H1 (cell line): ENCODE results near the gene CYP39A1. TPM values are rescaled to one million over a fixed set of nuclear protein-coding genes. Genes with fewer than 3 reads are reported as not detected.

ENCODE experiments used
- CTCF ChIA-PET: fragments of 300-600 bp; sonication (Branson Sonifier 250); formaldehyde crosslinking; loops from one replicate; lab custom pipeline; 2021; ENCODE audit not compliant: partially characterized antibody; lab: Charles Lee
- POLR2A ChIA-PET: fragments of 300-600 bp; sonication (Branson Sonifier 250); formaldehyde crosslinking; loops from one replicate; lab custom pipeline; 2021; ENCODE audit warnings: inconsistent platforms; ENCODE audit not compliant: partially characterized antibody; lab: Charles Lee
- DNase-seq, 2 experiments: peaks; one replicate each; pipeline versions ENCODE4 v3.0.0 to v3.0.0-alpha.2; 2010 to 2022; ENCODE audit warnings: low spot score in 2 of 2, low read depth in 1 of 2, mixed read lengths in 1 of 2
- FAIRE-seq: peaks from 2 replicates; lab custom pipeline; 2011; peaks lifted over from hg19 to GRCh38; lab: Jason Lieb, UNC
- H2AFZ ChIP-seq: 2 replicates; pipeline ENCODE4 v1.8.1; 2012; ENCODE audit warnings: low read length, inconsistent platforms
- H2AK5ac ChIP-seq: 2 replicates; pipeline ENCODE4 v1.6.1; 2013; ENCODE audit warnings: low read depth, low read length
- H2BK120ac ChIP-seq: replicated peaks from 2 replicates; pipeline ENCODE3; 2013; ENCODE audit warnings: low read depth, low read length, inconsistent platforms
- H2BK12ac ChIP-seq: 2 replicates; pipeline ENCODE4 v1.6.1; 2013; ENCODE audit warnings: low read depth, low read length
- H2BK15ac ChIP-seq: 2 replicates; pipeline ENCODE4 v1.6.1; 2013; ENCODE audit warnings: low read length
- H2BK20ac ChIP-seq: 2 replicates; pipeline ENCODE4 v1.6.1; 2013; ENCODE audit warnings: low read length
- H2BK5ac ChIP-seq: 2 replicates; pipeline ENCODE4 v1.6.1; 2013; ENCODE audit warnings: low read depth, low read length
- H3K14ac ChIP-seq: 2 replicates; pipeline ENCODE4 v1.6.1; 2013; ENCODE audit warnings: inconsistent platforms; ENCODE audit not compliant: insufficient read length
- H3K18ac ChIP-seq: 2 replicates; pipeline ENCODE4 v1.6.1; 2013; ENCODE audit warnings: low read length; ENCODE audit errors: extremely low read depth
- H3K23ac ChIP-seq: 2 replicates; pipeline ENCODE4 v1.6.1; 2013; ENCODE audit warnings: inconsistent platforms; ENCODE audit not compliant: insufficient read length
- H3K23me2 ChIP-seq: 2 replicates; pipeline ENCODE4 v1.6.1; 2013; ENCODE audit warnings: low read depth, low read length
- H3K27ac ChIP-seq: 2 replicates; pipeline ENCODE4 v1.6.1; 2011; ENCODE audit warnings: low read depth, low read length, inconsistent platforms
- H3K27me3 ChIP-seq, 4 experiments: replicated peaks in 1 of 4; 1 replicate in 1 of 4; 2 replicates in 3 of 4; pipeline versions ENCODE4 v1.6.1 to v1.8.1; 2011 to 2013; ENCODE audit warnings: low read length in 3 of 4, mild to moderate bottlenecking in 3 of 4, inconsistent platforms in 2 of 4, mixed read lengths in 2 of 4, moderate library complexity in 1 of 4; ENCODE audit not compliant: control insufficient read depth in 3 of 4, insufficient read depth in 3 of 4; ENCODE audit errors: extremely low read depth in 1 of 4
- H3K36me3 ChIP-seq, 4 experiments: 2 replicates each; pipeline versions ENCODE4 v1.6.1 to v1.8.1; 2011 to 2013; ENCODE audit warnings: mild to moderate bottlenecking in 4 of 4, low read length in 3 of 4, moderate library complexity in 2 of 4, control low read depth in 1 of 4, inconsistent platforms in 1 of 4; ENCODE audit not compliant: insufficient read depth in 4 of 4, control insufficient read depth in 2 of 4
- H3K4ac ChIP-seq: replicated peaks from 2 replicates; pipeline ENCODE3; 2013; ENCODE audit warnings: low read length, low read depth, mixed read lengths, inconsistent platforms; ENCODE audit not compliant: insufficient read length
- H3K4me1 ChIP-seq, 4 experiments: replicated peaks in 1 of 4; 1 replicate in 1 of 4; 2 replicates in 3 of 4; pipeline versions ENCODE4 v1.6.1 to v1.8.1; 2011 to 2013; ENCODE audit warnings: low read length in 3 of 4, inconsistent platforms in 2 of 4, mixed read lengths in 1 of 4; ENCODE audit not compliant: insufficient read depth in 4 of 4, control insufficient read depth in 3 of 4
- H3K4me2 ChIP-seq, 2 experiments: 2 replicates each; pipeline versions ENCODE4 v1.6.1 to v1.8.1; 2011 to 2013; ENCODE audit warnings: low read depth in 2 of 2, low read length in 2 of 2, control low read depth in 1 of 2, inconsistent platforms in 1 of 2, mild to moderate bottlenecking in 1 of 2; ENCODE audit not compliant: insufficient read depth in 1 of 2
- H3K4me3 ChIP-seq, 4 experiments: fragments of 200-600, 300-600 bp in 1 of 4; sonication (generic), shearing (Covaris generic), sonication (Bioruptor Twin) in 1 of 4; 2 replicates each; pipeline versions ENCODE4 v1.5.1 to v1.8.1; 2011 to 2016; ENCODE audit warnings: low read length in 4 of 4, low read depth in 3 of 4, control low read depth in 2 of 4, inconsistent platforms in 2 of 4, mild to moderate bottlenecking in 2 of 4, mixed read lengths in 1 of 4, moderate library complexity in 1 of 4; ENCODE audit not compliant: insufficient read depth in 2 of 4; ENCODE audit errors: extremely low read depth in 1 of 4
- H3K56ac ChIP-seq: replicated peaks from 2 replicates; pipeline ENCODE3; 2013; ENCODE audit warnings: low read depth, mild to moderate bottlenecking, mixed read lengths, low read length, inconsistent platforms; ENCODE audit not compliant: insufficient read length
- H3K79me1 ChIP-seq: 2 replicates; pipeline ENCODE4 v1.6.1; 2013; ENCODE audit warnings: low read depth, low read length, control low read depth
- H3K79me2 ChIP-seq, 2 experiments: 2 replicates each; pipeline versions ENCODE4 v1.6.1 to v1.8.1; 2012 to 2013; ENCODE audit warnings: low read length in 2 of 2, mild to moderate bottlenecking in 2 of 2, inconsistent platforms in 1 of 2; ENCODE audit not compliant: insufficient read depth in 2 of 2, control insufficient read depth in 1 of 2
- H3K9ac ChIP-seq, 4 experiments: replicated peaks in 1 of 4; 1 replicate in 1 of 4; 2 replicates in 3 of 4; pipeline versions ENCODE4 v1.6.1 to v1.8.1; 2011 to 2013; ENCODE audit warnings: low read depth in 3 of 4, low read length in 3 of 4, control low read depth in 2 of 4, mild to moderate bottlenecking in 2 of 4, moderate library complexity in 2 of 4, inconsistent platforms in 1 of 4; ENCODE audit errors: extremely low read depth in 1 of 4
- H3K9me3 ChIP-seq, 2 experiments: 2 replicates each; pipeline versions ENCODE4 v1.6.1 to v1.8.1; 2012 to 2013; ENCODE audit warnings: mild to moderate bottlenecking in 2 of 2, moderate library complexity in 2 of 2, control low read depth in 1 of 2, inconsistent platforms in 1 of 2, low read depth in 1 of 2, low read length in 1 of 2, mixed read lengths in 1 of 2; ENCODE audit not compliant: insufficient read depth in 2 of 2
- H4K20me1 ChIP-seq, 2 experiments: replicated peaks in 1 of 2; 2 replicates each; pipeline versions ENCODE3 to v1.8.1; 2011 to 2013; ENCODE audit warnings: inconsistent platforms in 2 of 2, low read length in 2 of 2, mild to moderate bottlenecking in 1 of 2; ENCODE audit not compliant: insufficient read depth in 2 of 2, control insufficient read depth in 1 of 2
- H4K5ac ChIP-seq: 2 replicates; pipeline ENCODE4 v1.6.1; 2013; ENCODE audit warnings: low read length, low read depth, mixed read lengths, inconsistent platforms; ENCODE audit not compliant: insufficient read length
- H4K8ac ChIP-seq: 2 replicates; pipeline ENCODE4 v1.8.0; 2013; ENCODE audit warnings: mild to moderate bottlenecking, moderate library complexity, low read length, inconsistent platforms; ENCODE audit not compliant: insufficient read depth; ENCODE audit errors: extremely low read depth
- H4K91ac ChIP-seq: replicated peaks from 2 replicates; pipeline ENCODE3; 2013; ENCODE audit warnings: low read length, mixed read lengths, inconsistent platforms; ENCODE audit not compliant: insufficient read length
- BCL11A ChIP-seq, 2 experiments: IDR thresholded peaks; one replicate each; pipeline ENCODE4 v1.6.1; 2011; ENCODE audit warnings: low read depth in 2 of 2, low read length in 2 of 2, mild to moderate bottlenecking in 2 of 2
- CBX8 ChIP-seq: fragments of 300-800, 300-1000 bp; sonication (generic); IDR thresholded peaks from 2 replicates; pipeline ENCODE4 v1.7.1; 2016; ENCODE audit warnings: low read depth, low read length, borderline replicate concordance
- CEBPB ChIP-seq: IDR thresholded peaks from 2 replicates; pipeline ENCODE4 v1.6.1; 2012; ENCODE audit warnings: low read depth, low read length
- GABPA ChIP-seq: IDR thresholded peaks from 2 replicates; pipeline ENCODE4 v1.6.1; 2011; ENCODE audit warnings: mild to moderate bottlenecking, low read length, moderate library complexity, borderline replicate concordance; ENCODE audit not compliant: insufficient read depth
- KDM1A ChIP-seq: fragments of 200-600, 300-600 bp; sonication (generic); IDR thresholded peaks from 2 replicates; pipeline ENCODE4 v1.7.1; 2016; ENCODE audit warnings: mild to moderate bottlenecking, low read length, borderline replicate concordance
- NANOG ChIP-seq: IDR thresholded peaks from 2 replicates; pipeline ENCODE4 v1.6.1; 2011; ENCODE audit warnings: low read length, low read depth, mild to moderate bottlenecking, inconsistent platforms; ENCODE audit not compliant: insufficient read depth, poor library complexity, severe bottlenecking
- SIRT6 ChIP-seq: IDR thresholded peaks from one replicate; pipeline ENCODE4 v1.7.1; 2012; ENCODE audit warnings: low read length, inconsistent platforms
- TAF1 ChIP-seq: IDR thresholded peaks from 2 replicates; pipeline ENCODE4 v1.6.1; 2011; ENCODE audit warnings: mild to moderate bottlenecking, low read depth, low read length
- TCF12 ChIP-seq: IDR thresholded peaks from 2 replicates; pipeline ENCODE4 v1.6.1; 2011; ENCODE audit warnings: low read depth, mild to moderate bottlenecking, low read length
- WGBS, 2 experiments: shearing (Covaris generic) in 1 of 2; methylation state at CpG; one replicate each; pipeline versions ENCODE4 v1.1.6 to v1.1.7; 2013 to 2015; ENCODE audit warnings: low lambda C conversion rate in 2 of 2, mixed read lengths in 2 of 2, inconsistent platforms in 1 of 2, low coverage in 1 of 2, missing lambda C conversion rate in 1 of 2; ENCODE audit not compliant: insufficient replicate concordance in 2 of 2, insufficient coverage in 1 of 2, insufficient read length in 1 of 2; ENCODE audit errors: extremely low coverage in 1 of 2, missing lambda C conversion rate in 1 of 2; 5-methylcytosine and 5-hydroxymethylcytosine counted together
- polyA plus RNA-seq, 7 experiments: library from polyadenylated mRNA; depleted of rRNA in 3 of 7; stranded (reverse) in 5 of 7; unstranded in 2 of 7; fragments of >200 nt in 5 of 7; fragments of 200-250 nt in 2 of 7; gene quantifications; 1 replicate in 5 of 7; 2 replicates in 1 of 7; 4 replicates in 1 of 7; pipeline versions ENCODE4 v1.2.1 to v1.2.3, GENCODE V29; 2011 to 2013; ENCODE audit warnings: missing spikeins in 2 of 7, mixed read lengths in 2 of 7
- total RNA-seq: library from RNA; stranded (reverse); fragmentation: NEBNext Ultra II Directional; extraction: Animal tissue kit (Norgen Biotek cat#: 25700); gene quantifications from 2 replicates; pipeline ENCODE4 v1.2.1, GENCODE V29; 2021
- TF ChIP-seq, protein P1 (sequence below): IDR thresholded peaks from 2 replicates; pipeline ENCODE4 v1.6.1; 2011; ENCODE audit warnings: low read length, improper control_type of control experiment
- TF ChIP-seq, protein P2 (sequence below): IDR thresholded peaks from 2 replicates; pipeline ENCODE4 v1.6.1; 2012; ENCODE audit warnings: low read length, inconsistent platforms
- TF ChIP-seq, protein P3 (sequence below): IDR thresholded peaks from 2 replicates; pipeline ENCODE4 v1.6.1; 2012; ENCODE audit warnings: inconsistent platforms

Gene CYP39A1
- total and polyA plus RNA-seq, 2 of the 8 experiments (the other 6 are each of a cell fraction or from before 2014, with no cell fraction given), result 0.71 to 2.4 TPM

DNA sequence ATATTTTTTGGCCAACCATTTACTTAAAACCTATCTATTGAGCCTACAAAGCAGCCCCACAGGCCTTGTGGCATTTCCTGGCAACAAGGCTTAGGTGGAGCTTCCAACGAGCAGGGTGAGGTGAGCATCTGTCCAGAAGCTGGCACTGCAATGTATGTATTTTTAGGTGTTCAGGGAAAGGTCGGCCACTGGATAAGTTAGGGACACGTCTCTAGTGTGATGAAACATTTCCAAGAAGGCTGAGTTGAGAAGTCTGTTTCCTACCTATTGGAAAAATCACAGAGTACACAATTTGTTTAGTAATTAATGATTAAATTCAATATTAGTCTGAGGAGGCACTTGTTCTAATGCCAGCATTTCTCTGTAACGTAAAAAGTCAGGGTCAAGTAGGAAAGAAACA lies 143.6 kb downstream of the CYP39A1 start:
- no peaks in the 10 kb centered on the region for H3K79me1 ChIP-seq
- H3K27me3 ChIP-seq, result no peaks in the 10 kb centered on the region
- H4K8ac ChIP-seq, result no peak overlapping the region
- H3K36me3 ChIP-seq, result no peaks in the 10 kb centered on the region
- H3K18ac ChIP-seq, result no peak overlapping the region
- H2BK12ac ChIP-seq, result no peak overlapping the region
- no peak overlapping the region for H3K4ac ChIP-seq
- no peak overlapping the region for H4K91ac ChIP-seq
- no peak overlapping the region for H4K5ac ChIP-seq
- H3K27ac ChIP-seq, result no peak overlapping the region
- 88% methylated on average over 4 of the region's 4 CpGs; no CpG with 5 or more reads in 1 of the 2 experiments for WGBS, 2 experiments
- H3K9ac ChIP-seq, result no peak overlapping the region
- ChIA-PET POLR2A (no interaction called here), CTCF (no interaction called here)
- H2AK5ac ChIP-seq, result no peak overlapping the region
- no peak overlapping the region for H3K23ac ChIP-seq
- no peak for FAIRE-seq
- no peaks in the 10 kb centered on the region for H3K23me2 ChIP-seq
- H3K79me2 ChIP-seq, result no peaks in the 10 kb centered on the region
- no peak overlapping the region for H2BK20ac ChIP-seq
- DNase-seq, result no peak
- no peak overlapping the region for H2AFZ ChIP-seq
- no peaks in the 10 kb centered on the region for H3K9me3 ChIP-seq
- no peak overlapping the region for H3K4me2 ChIP-seq
- H2BK120ac ChIP-seq, result no peak overlapping the region
- no peaks in the 10 kb centered on the region for H3K4me1 ChIP-seq
- no peak overlapping the region for H2BK5ac ChIP-seq
- no peak overlapping the region for H3K14ac ChIP-seq
- H4K20me1 ChIP-seq, result no peaks in the 10 kb centered on the region
- H2BK15ac ChIP-seq, result no peak overlapping the region
- no peak overlapping the region for H3K4me3 ChIP-seq
- H3K56ac ChIP-seq, result no peak overlapping the region
- TF ChIP-seq KDM1A (no peak), TAF1 (no peak), TCF12 (no peak), CBX8 (no peak), SIRT6 (no peak), NANOG (no peak), CEBPB (no peak), BCL11A (IDR thresholded peaks at IDR 0.05; ENCODE audit: low read depth in 2 of 2, low read length in 2 of 2) (no peak), GABPA (no peak)
- TF ChIP-seq, protein P1, sequence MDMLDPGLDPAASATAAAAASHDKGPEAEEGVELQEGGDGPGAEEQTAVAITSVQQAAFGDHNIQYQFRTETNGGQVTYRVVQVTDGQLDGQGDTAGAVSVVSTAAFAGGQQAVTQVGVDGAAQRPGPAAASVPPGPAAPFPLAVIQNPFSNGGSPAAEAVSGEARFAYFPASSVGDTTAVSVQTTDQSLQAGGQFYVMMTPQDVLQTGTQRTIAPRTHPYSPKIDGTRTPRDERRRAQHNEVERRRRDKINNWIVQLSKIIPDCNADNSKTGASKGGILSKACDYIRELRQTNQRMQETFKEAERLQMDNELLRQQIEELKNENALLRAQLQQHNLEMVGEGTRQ, result no peak
- TF ChIP-seq, protein P2, sequence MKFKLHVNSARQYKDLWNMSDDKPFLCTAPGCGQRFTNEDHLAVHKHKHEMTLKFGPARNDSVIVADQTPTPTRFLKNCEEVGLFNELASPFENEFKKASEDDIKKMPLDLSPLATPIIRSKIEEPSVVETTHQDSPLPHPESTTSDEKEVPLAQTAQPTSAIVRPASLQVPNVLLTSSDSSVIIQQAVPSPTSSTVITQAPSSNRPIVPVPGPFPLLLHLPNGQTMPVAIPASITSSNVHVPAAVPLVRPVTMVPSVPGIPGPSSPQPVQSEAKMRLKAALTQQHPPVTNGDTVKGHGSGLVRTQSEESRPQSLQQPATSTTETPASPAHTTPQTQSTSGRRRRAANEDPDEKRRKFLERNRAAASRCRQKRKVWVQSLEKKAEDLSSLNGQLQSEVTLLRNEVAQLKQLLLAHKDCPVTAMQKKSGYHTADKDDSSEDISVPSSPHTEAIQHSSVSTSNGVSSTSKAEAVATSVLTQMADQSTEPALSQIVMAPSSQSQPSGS, result no peak
- TF ChIP-seq, protein P3, sequence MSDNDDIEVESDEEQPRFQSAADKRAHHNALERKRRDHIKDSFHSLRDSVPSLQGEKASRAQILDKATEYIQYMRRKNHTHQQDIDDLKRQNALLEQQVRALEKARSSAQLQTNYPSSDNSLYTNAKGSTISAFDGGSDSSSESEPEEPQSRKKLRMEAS, result no peak
